Measurements from ENCODE around the gene CAMK2A.
A peak's percentile ranks its signal among the peaks of the same experiment; 100 is the strongest.

The CAMK2A gene

GRCh38 chr5:150300496-150301169 is 11.1 kb upstream of the CAMK2A start:
- no peak for DNase-seq (ENCODE audit: low read depth, low spot score)

- DNase-seq (ENCODE audit: low read depth, low spot score) = no peak
These were observed 10.2 kb upstream of the CAMK2A start for GRCh38 chr5:150299571-150300327.

DNA sequence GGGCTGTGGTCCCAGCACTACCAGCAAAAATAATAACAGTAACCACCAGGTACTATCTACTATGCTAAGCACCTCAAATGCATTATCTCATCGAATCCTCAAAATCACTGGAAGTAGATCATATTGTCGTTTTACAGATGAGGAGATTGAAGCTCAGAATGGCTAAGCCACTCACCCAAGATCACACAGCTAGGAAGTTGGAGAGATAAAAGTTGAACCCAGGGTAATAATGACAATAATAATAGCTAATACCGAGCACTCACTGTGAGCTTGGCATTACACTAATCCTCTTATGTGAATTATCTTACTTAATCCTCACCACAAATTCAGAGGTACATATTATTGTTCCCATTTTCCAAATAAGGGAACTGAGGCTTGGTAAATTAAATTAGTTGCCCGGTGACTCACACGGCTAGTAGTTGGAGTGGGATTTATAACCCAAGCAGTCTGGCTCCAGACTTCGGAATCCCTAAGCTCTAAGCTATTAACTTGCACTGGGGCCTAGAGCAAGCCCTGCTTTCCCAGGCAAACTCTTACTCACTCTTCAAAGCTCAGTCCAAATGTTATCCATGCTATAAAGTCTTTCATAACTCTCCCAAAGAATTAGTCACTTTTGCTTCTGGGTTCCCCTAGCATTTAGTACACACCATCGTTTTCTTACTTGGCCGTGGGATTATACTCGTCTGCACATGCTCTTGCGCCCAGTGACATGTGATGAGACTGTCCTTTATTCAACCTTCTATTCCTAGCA is 9.3 kb upstream of the CAMK2A start:
- DNase-seq (ENCODE audit: low read depth, low spot score) = peak; percentile 80

- DNase-seq (ENCODE audit: low read depth, low spot score) = no peak
These were observed 8.5 kb upstream of the CAMK2A start for GRCh38 chr5:150297934-150298595.

DNA sequence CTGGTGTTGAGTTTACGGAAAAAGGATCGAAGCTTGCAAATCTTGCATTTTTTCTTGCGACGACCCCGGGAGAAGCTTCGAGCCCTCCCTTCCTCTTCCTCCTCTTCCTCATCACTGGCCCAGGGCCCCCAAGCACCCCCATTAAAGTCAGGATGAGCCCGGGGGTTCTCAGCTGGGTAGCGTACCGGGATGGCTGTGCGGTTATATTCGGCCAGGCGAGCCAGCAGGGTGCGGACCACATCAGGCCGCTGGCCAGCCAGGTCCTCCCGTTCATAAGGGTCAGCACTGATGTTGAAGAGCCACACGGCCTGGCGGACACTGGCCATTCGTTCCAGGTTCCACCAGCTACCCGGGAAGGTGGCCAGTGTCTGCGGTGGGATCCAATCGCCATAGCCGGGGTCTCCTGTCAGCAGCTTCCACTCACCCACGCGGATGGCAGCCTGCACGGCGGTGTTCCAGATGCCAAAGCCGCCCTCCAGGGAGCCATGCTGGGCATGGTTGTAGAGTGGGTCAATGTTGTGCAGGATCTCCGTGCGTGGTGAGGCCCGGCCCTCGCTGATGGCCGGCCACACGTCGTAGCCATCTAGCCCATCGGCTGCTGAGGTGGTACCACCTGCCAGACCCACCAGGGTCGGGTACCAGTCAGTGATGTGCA is 7.8 kb upstream of the CAMK2A start:
- DNase-seq (ENCODE audit: low read depth, low spot score) = no peak

- DNase-seq (ENCODE audit: low read depth, low spot score) = no peak
These were observed 6.9 kb upstream of the CAMK2A start for GRCh38 chr5:150296496-150296895.

- no peak for DNase-seq (ENCODE audit: low read depth, low spot score)
These were observed 6.3 kb upstream of the CAMK2A start for GRCh38 chr5:150295741-150296486.

GRCh38 chr5:150295172-150295634 is 5.6 kb upstream of the CAMK2A start:
- peak; percentile 81 for DNase-seq (ENCODE audit: low read depth, low spot score)

GRCh38 chr5:150294551-150295071 is 5.0 kb upstream of the CAMK2A start:
- no peak for DNase-seq (ENCODE audit: low read depth, low spot score)

DNA sequence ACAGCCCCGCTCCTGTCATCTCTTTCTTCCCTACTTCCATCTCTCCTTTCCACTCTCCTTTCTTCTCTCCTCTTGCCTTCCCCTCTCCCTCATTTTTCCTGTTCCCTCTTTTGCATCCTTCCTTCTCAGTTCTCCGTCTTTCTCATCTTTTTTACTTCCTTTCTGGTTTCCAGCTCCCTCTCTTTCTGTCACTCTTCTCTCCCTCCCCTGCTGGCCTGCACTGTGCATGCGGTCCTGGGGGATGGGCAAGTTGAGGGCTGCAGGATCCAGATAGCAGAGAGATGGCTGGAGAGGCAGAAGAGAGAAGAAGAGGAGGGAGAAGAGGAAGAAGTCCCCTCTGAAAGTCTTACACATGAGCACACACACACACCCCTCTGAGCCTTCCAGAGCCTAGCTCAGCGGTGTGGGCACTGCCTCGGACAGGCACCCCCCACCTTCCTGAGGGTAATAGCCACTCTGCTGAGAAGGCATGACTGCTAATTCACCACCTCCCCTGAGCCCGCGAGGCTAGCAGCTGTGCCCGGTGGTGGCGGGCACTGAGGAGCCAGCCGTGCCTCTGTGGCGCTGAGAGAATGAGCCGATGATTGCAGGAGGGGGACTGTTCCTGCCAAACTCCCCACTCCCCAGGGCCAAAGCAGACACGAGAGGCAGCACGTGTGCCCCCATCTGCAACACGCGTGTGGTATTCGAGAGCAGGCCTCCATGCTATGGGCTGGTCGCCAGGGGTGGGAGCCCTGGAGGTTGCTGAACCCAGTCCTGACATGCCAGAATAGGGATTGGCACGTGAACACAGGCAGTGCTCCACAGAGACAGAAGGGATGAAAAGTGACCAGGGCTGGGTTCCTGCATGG is 3.7 kb upstream of the CAMK2A start:
- DNase-seq (ENCODE audit: low read depth, low spot score) = no peak

- peak; percentile 47 for DNase-seq (ENCODE audit: low read depth, low spot score)
These were observed 2.1 kb upstream of the CAMK2A start for GRCh38 chr5:150291388-150292385.

GRCh38 chr5:150288791-150289190 is 782 bp downstream of the CAMK2A start:
- no peak for DNase-seq (ENCODE audit: low read depth, low spot score)

GRCh38 chr5:150288361-150288760 is 1.2 kb downstream of the CAMK2A start:
- DNase-seq (ENCODE audit: low read depth, low spot score) = no peak

GRCh38 chr5:150286820-150287219 is 2.8 kb downstream of the CAMK2A start:
- DNase-seq (ENCODE audit: low read depth, low spot score) = no peak

GRCh38 chr5:150285114-150285513 is 4.5 kb downstream of the CAMK2A start:
- no peak for DNase-seq (ENCODE audit: low read depth, low spot score)

- no peak for DNase-seq (ENCODE audit: low read depth, low spot score)
These were observed 5.3 kb downstream of the CAMK2A start for GRCh38 chr5:150284311-150284710.

DNA sequence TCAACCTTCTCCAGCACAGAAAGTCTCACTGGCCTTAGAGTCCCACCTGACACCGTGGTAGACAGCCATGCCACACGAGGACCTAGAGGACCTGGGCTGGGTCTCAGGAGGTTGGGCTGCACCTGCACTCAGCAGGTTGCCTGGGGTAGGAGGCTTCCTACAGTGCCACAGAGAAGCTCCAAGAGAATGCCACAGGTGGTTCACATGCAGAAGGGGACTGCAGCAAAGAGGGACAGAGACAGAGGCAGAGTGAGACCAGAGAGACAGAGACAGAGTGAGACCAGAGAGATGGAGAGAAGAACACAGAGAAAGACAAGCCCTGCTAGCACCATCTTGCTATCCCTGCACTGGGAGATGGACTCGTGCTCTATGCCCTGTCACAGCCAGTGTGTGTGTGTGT is 5.7 kb downstream of the CAMK2A start:
- DNase-seq (ENCODE audit: low read depth, low spot score) = no peak

DNA sequence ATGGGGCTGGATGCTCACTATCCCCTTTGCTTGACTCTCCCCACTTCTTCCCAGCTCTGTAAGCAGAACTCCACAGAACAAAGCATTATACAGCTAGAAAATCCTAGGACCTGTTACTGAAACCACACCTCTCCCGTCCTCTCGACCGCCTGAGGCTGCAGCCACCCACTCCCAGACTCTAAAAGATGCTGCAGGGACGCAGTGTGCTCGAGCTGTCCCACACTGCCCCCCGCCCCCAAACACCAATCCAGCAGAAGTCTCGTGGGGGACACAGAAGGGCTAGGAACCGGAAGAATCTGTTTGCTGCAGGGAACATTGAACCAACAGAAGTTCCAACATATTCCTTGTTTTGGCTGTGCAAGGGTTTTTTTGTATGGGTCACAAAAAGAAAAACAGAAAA is 7.6 kb downstream of the CAMK2A start:
- no peak for DNase-seq (ENCODE audit: low read depth, low spot score)

Measured in astrocyte of the hippocampus (primary cell).